HT-29 (cell line): ENCODE results near the gene ISOC2. TPM values are rescaled to one million over a fixed set of nuclear protein-coding genes. Genes with fewer than 3 reads are reported as not detected.
A peak's percentile ranks its signal among the peaks of the same experiment; 100 is the strongest.
"Not testable (repeated sequence)": the region's sequence is repeated elsewhere in the genome, so short reads cannot be mapped to it uniquely, and the experiment has no call there.

Experiments
- DNase-seq: peaks from one replicate; pipeline ENCODE4 v3.0.0-alpha.2; 2015; ENCODE audit warnings: low spot score
- total RNA-seq: library from RNA; depleted of rRNA; stranded (reverse); fragments of >200 nt; shearing (Covaris generic); gene quantifications from 2 replicates; pipeline ENCODE4 v1.2.3, GENCODE V29; 2014

Gene ISOC2
- total RNA-seq, 1 experiment from 2014 or later: 339 TPM

GRCh38 chr19:55460670-55461258 lies 678 bp downstream of the ISOC2 start:
- no peak for DNase-seq

GRCh38 chr19:55459950-55460657 lies 1.3 kb downstream of the ISOC2 start:
- DNase-seq: peak; percentile 33

- no peak for DNase-seq
Observed at GRCh38 chr19:55459551-55459949, 1.9 kb downstream of the ISOC2 start.

GRCh38 chr19:55457683-55458457 lies 3.6 kb downstream of the ISOC2 start:
- DNase-seq: no peak

- no peak for DNase-seq
Observed at GRCh38 chr19:55456347-55456746, 5.1 kb downstream of the ISOC2 start.

- no peak for DNase-seq
Observed at GRCh38 chr19:55455576-55456235, 5.7 kb downstream of the ISOC2 start.

- DNase-seq: peak; percentile 65
Observed at GRCh38 chr19:55454787-55455243, 6.6 kb downstream of the ISOC2 start.

- DNase-seq: no peak
Observed at GRCh38 chr19:55453511-55454260, 7.8 kb downstream of the ISOC2 start.

GRCh38 chr19:55452749-55453346 lies 8.6 kb downstream of the ISOC2 start:
- DNase-seq: peak; percentile 27

GRCh38 chr19:55451965-55452748 lies 9.3 kb downstream of the ISOC2 start:
- no peak for DNase-seq

GRCh38 chr19:55451163-55451964 lies 10.1 kb downstream of the ISOC2 start:
- DNase-seq: no peak

GRCh38 chr19:55449469-55449868 lies 12.0 kb downstream of the ISOC2 start:
- no peak for DNase-seq

- not testable (repeated sequence) for DNase-seq
Observed at GRCh38 chr19:55448175-55448490, 13.3 kb downstream of the ISOC2 start.

GRCh38 chr19:55447421-55448174 lies 13.8 kb downstream of the ISOC2 start:
- DNase-seq: peak; percentile 50

- DNase-seq: no peak
Observed at GRCh38 chr19:55446060-55446459, 15.4 kb downstream of the ISOC2 start.

GRCh38 chr19:55444646-55445045 lies 16.8 kb downstream of the ISOC2 start:
- DNase-seq: no peak

- DNase-seq: no peak
Observed at GRCh38 chr19:55443824-55444480, 17.5 kb downstream of the ISOC2 start.
